SK-N-SH treated with all-trans-retinoic acid at 6 μM for 48 hours (cell line): Measurements from ENCODE around the gene PRKAA2.

Experiments
- BACH2 ChIP-seq: fragments of 250-450 bp; sonication (Bioruptor Pico); IDR thresholded peaks from 2 replicates; pipeline ENCODE4 v1.9.0; 2021; ENCODE audit warnings: mild to moderate bottlenecking, borderline replicate concordance
- ESRRG ChIP-seq: fragments of 250-450 bp; sonication (Bioruptor Pico); IDR thresholded peaks from 2 replicates; pipeline ENCODE4 v1.6.1; 2021; ENCODE audit warnings: mild to moderate bottlenecking
- ISL1 ChIP-seq: fragments of 250-450 bp; sonication (Bioruptor Pico); IDR thresholded peaks from 2 replicates; pipeline ENCODE4 v2.1.2; 2022; ENCODE audit warnings: mild to moderate bottlenecking, moderate library complexity
- PATZ1 ChIP-seq: fragments of 250-450 bp; sonication (Bioruptor Pico); IDR thresholded peaks from 2 replicates; pipeline ENCODE4 v1.8.0; 2020; ENCODE audit warnings: mild to moderate bottlenecking, moderate library complexity, borderline replicate concordance
- RARB ChIP-seq: fragments of 250-450 bp; sonication (Bioruptor Pico); IDR thresholded peaks from 2 replicates; pipeline ENCODE4 v1.8.0; 2021; ENCODE audit warnings: mild to moderate bottlenecking, moderate library complexity
- TCF4 ChIP-seq: fragments of 250-450 bp; sonication (Bioruptor Pico); IDR thresholded peaks from 2 replicates; pipeline ENCODE4 v1.8.0; 2021; ENCODE audit warnings: mild to moderate bottlenecking, moderate library complexity, borderline replicate concordance
- TOX ChIP-seq: fragments of 250-450 bp; sonication (Bioruptor Pico); IDR thresholded peaks from 2 replicates; pipeline ENCODE4 v1.8.0; 2021; ENCODE audit warnings: mild to moderate bottlenecking, moderate library complexity, borderline replicate concordance
- ZC3H10 ChIP-seq: fragments of 250-450 bp; sonication (Bioruptor Pico); IDR thresholded peaks from 2 replicates; pipeline ENCODE4 v1.5.1; 2021; ENCODE audit warnings: mild to moderate bottlenecking, moderate library complexity
- ZFP30 ChIP-seq: fragments of 450-650 bp; formaldehyde crosslinking; IDR thresholded peaks from 2 replicates; pipeline ENCODE4 v1.5.0; 2022; ENCODE audit warnings: mild to moderate bottlenecking, moderate library complexity

GRCh38 chr1:56745231-56745630, 100.1 kb downstream of the PRKAA2 start:
- TF ChIP-seq RARB (no peak), TCF4 (CRISPR knock-in tag) (no peak), ESRRG (CRISPR knock-in tag) (no peak), TOX (no peak), PATZ1 (CRISPR knock-in tag) (no peak), ZFP30 (no peak), BACH2 (no peak), ZC3H10 (no peak), ISL1 (no peak)
